T-cell (primary cell): ENCODE data around the gene CLK2. TPM values are rescaled to one million over a fixed set of nuclear protein-coding genes. Genes with fewer than 3 reads are reported as not detected.

Experiments
- ATAC-seq, 4 experiments: fragments of 200-7000 bp in 3 of 4; fragments of 150-1000 bp in 1 of 4; cut with Tn5 transposase; replicated peaks in 1 of 4; 1 replicate in 3 of 4; 2 replicates in 1 of 4; pipeline ENCODE4 v1.10.0; 2021; ENCODE audit warnings: moderate library complexity in 3 of 4, mild to moderate bottlenecking in 2 of 4, moderate number of reproducible peaks in 1 of 4
- CTCF ChIA-PET, 2 donors: fragments of 300-600 bp; sonication (Branson Sonifier 250); formaldehyde crosslinking; loops; one replicate each; lab custom pipeline; 2022; ENCODE audit warnings: antibody characterized with exemption in 2 of 2; lab: Charles Lee
- POLR2A ChIA-PET, 2 donors: fragments of 300-600 bp; sonication (Branson Sonifier 250); formaldehyde crosslinking; loops; one replicate each; lab custom pipeline; 2022; ENCODE audit warnings: antibody characterized with exemption in 2 of 2; lab: Charles Lee
- DNase-seq, 35 experiments: peaks; one replicate each; pipeline versions ENCODE4 v3.0.0 to v3.0.0-alpha.2; 2013 to 2023
- H3K27ac ChIP-seq: one replicate; pipeline ENCODE4 v1.5.1; 2013; ENCODE audit warnings: low read length
- H3K27me3 ChIP-seq, 2 experiments: replicated peaks in 1 of 2; 1 replicate in 1 of 2; 2 replicates in 1 of 2; pipeline versions ENCODE4 v1.6.1 to v1.7.0; 2013; ENCODE audit warnings: low read length in 1 of 2, mixed read lengths in 1 of 2; ENCODE audit not compliant: control insufficient read depth in 2 of 2, insufficient read depth in 2 of 2; ENCODE audit errors: extremely low read depth in 1 of 2
- H3K36me3 ChIP-seq, 2 donors: 1 replicate in 1 of 2; 2 replicates in 1 of 2; pipeline versions ENCODE4 v1.6.1 to v1.7.0; 2013; ENCODE audit warnings: low read length in 1 of 2; ENCODE audit not compliant: control insufficient read depth in 2 of 2, insufficient read depth in 1 of 2; ENCODE audit errors: extremely low read depth in 1 of 2
- H3K4me1 ChIP-seq, 2 experiments: 1 replicate in 1 of 2; 2 replicates in 1 of 2; pipeline versions ENCODE4 v1.6.1 to v1.7.0; 2013; ENCODE audit warnings: low read length in 2 of 2, mixed read lengths in 1 of 2; ENCODE audit not compliant: insufficient read depth in 2 of 2, control insufficient read depth in 1 of 2; ENCODE audit errors: extremely low read depth in 1 of 2
- H3K4me3 ChIP-seq, 2 donors: 1 replicate in 1 of 2; 2 replicates in 1 of 2; pipeline versions ENCODE4 v1.5.1 to v1.7.0; 2013; ENCODE audit warnings: mild to moderate bottlenecking in 2 of 2, low read length in 1 of 2, moderate library complexity in 1 of 2; ENCODE audit not compliant: control insufficient read depth in 1 of 2; ENCODE audit errors: extremely low read depth in 1 of 2
- H3K9me3 ChIP-seq: 2 replicates; pipeline ENCODE4 v1.7.0; 2013
- H3K27ac Mint-ChIP-seq, 2 donors: one replicate each; pipeline ENCODE4 v1.8.0; 2020 to 2021; ENCODE audit warnings: mild to moderate bottlenecking in 2 of 2, mixed read lengths in 2 of 2
- H3K27me3 Mint-ChIP-seq, 2 donors: one replicate each; pipeline ENCODE4 v1.8.0; 2021 to 2022; ENCODE audit warnings: mixed read lengths in 2 of 2
- H3K36me3 Mint-ChIP-seq: one replicate; pipeline ENCODE4 v1.8.0; 2021; ENCODE audit warnings: mixed read lengths
- H3K4me1 Mint-ChIP-seq, 3 donors: one replicate each; pipeline ENCODE4 v1.8.0; 2020 to 2022; ENCODE audit warnings: mixed read lengths in 3 of 3, mild to moderate bottlenecking in 1 of 3
- H3K4me3 Mint-ChIP-seq, 3 donors: one replicate each; pipeline ENCODE4 v1.8.0; 2020 to 2022; ENCODE audit warnings: mild to moderate bottlenecking in 3 of 3, mixed read lengths in 3 of 3, moderate library complexity in 3 of 3
- H3K9me3 Mint-ChIP-seq, 3 donors: one replicate each; pipeline ENCODE4 v1.8.0; 2020 to 2022; ENCODE audit warnings: mixed read lengths in 3 of 3
- WGBS: methylation state at CpG from one replicate; pipeline ENCODE4 v1.1.5; 2013; ENCODE audit warnings: missing lambda C conversion rate; ENCODE audit not compliant: insufficient coverage; 5-methylcytosine and 5-hydroxymethylcytosine counted together
- total RNA-seq, 35 experiments: library from RNA in 6 of 35; stranded (reverse) in 6 of 35; fragments of 120-200 nt in 1 of 35; gene quantifications; one replicate each; pipeline versions ENCODE4 v1.2.1 to v1.2.4 and lab custom pipeline; 2013 to 2026

CLK2 gene
- total RNA-seq, 5 donors from 2014 or later (not counting 1 experiment from before 2014, with no cell fraction given) = 76.4 to 123 (median 110) TPM

DNA sequence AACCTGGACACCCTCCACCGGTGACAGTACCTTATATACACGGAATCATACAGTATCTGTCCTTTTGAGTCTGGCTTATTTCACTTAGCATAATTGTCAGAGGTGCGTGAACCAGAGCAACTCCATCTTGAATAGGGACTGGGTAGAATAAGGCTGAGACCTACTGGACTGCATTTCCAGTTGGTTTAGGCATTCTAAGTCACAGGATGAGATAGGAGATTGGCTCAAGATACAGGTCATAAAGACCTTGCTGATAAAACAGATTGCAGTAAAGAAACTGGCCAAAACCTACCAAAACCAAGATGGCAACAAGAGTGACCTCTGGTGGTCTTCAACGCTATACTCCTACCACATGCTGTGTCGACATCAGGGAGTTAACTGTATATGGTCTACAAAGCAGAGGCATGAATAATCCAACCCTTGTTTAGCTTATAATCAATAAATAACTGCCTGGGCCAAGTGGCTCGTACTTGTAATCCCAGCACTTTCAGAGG is 34.0 kb upstream of the CLK2 start:
- Histone ChIP-seq H3K9me3 (no peaks in the 10 kb centered on the region), H3K27me3 (no peaks in the 10 kb centered on the region), H3K4me3 (no peak overlapping the region), H3K27ac (no peak overlapping the region), H3K4me1 (peaks cover 5 to 30% of the 10 kb centered on the region in 2 experiments), H3K36me3 (peaks cover 0 to 7% of the 10 kb centered on the region in 2 donors)
- 100% methylated on average over 2 of the region's 6 CpGs for WGBS
- POLR2A ChIA-PET = interaction anchor here in 1 of 2 donors (1.4 kb wide), 1 partner anchor 34 kb away, joined by 9 read pairs; the partner anchor contains the start of gene CLK2
- CTCF ChIA-PET = interaction anchor here (0.7 to 1.6 kb wide), 3 partner anchors 46 to 912 kb away, joined by 3 to 6 read pairs (median 4); no protein-coding TSS in a partner anchor
- H3K27ac Mint-ChIP-seq = peak overlapping the region; percentile 27 to 48
- H3K36me3 Mint-ChIP-seq = peaks cover 10% of the 10 kb centered on the region
- no peak overlapping the region for H3K4me3 Mint-ChIP-seq
- peaks cover 25 to 31% (median 30%) of the 10 kb centered on the region in 3 donors for H3K4me1 Mint-ChIP-seq
- peak in 1 of 35 experiments; percentile 38 for DNase-seq
- H3K27me3 Mint-ChIP-seq = no peaks in the 10 kb centered on the region
- H3K9me3 Mint-ChIP-seq = no peaks in the 10 kb centered on the region
- no peak for ATAC-seq

DNA sequence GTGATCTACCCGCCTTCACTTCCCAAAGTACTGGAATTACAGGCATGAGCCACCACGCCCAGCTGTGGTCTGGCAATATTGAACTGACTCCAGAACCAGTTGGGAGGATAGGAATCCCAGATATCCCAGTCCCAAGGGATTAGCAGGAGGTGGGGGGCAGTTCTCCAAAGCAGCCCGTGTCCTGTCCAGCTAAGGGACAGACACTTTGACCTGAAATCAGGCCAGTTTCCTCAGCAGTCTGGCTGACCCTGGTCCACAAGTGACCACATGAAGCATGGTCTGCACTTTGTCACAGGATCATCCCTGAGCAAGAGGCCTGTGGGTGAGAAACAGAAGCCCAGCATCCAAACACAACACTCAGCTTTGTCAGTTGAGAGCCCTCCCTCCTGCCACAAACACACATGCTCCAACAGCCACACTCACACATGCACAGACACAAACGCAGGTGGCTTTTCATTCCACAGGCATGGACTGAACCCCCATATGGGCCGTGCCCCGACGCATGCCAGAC is 32.6 kb upstream of the CLK2 start:
- Mint-ChIP-seq H3K9me3 (no peaks in the 10 kb centered on the region), H3K4me1 (peaks cover 19 to 26% (median 25%) of the 10 kb centered on the region in 3 donors), H3K27ac (peak overlapping the region in 1 of 2 donors; percentile 11), H3K27me3 (no peaks in the 10 kb centered on the region), H3K4me3 (peak overlapping the region in 1 of 3 donors; percentile 9), H3K36me3 (peaks cover 3% of the 10 kb centered on the region)
- Histone ChIP-seq H3K27me3 (peaks cover 0 to under 1% of the 10 kb centered on the region in 2 experiments), H3K4me3 (no peak overlapping the region), H3K27ac (no peak overlapping the region), H3K36me3 (peaks cover 0 to 4% of the 10 kb centered on the region in 2 donors), H3K4me1 (peaks cover 5 to 26% of the 10 kb centered on the region in 2 experiments), H3K9me3 (no peaks in the 10 kb centered on the region)
- DNase-seq (no peak), ATAC-seq (no peak)
- CTCF ChIA-PET = interaction anchor here in 1 of 2 donors (0.6 to 1.6 kb wide), 2 partner anchors 8 to 55 kb away, joined by 3 to 7 read pairs; no protein-coding TSS in a partner anchor
- 80% methylated on average over 5 of the region's 7 CpGs for WGBS
- POLR2A ChIA-PET = no interaction called here

DNA sequence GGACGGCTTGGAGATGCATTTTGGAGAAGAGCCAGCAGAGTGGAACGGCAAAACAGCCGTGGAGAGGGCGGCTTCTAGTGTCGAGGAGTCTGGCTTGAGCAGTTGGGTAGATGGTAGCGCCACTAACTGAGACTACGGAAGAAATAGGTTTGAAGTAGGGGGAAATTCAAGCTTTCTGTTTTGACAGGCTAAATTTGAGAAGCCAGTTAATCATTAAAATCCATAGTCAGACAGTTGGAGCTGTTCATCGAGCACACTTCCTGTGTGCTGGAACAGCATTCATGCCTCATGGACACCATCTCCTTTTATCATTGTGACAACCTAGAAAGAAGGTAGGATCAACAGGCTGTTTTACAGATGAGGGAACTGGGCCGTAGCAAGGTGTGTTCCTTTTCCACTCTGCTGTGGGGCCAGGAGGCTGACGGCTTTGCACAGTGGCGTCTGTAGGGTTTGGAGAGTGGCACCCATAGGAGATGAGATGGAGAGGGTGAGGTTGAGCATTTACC is 31.3 kb upstream of the CLK2 start:
- 93% methylated on average over 6 of the region's 11 CpGs for WGBS
- no peaks in the 10 kb centered on the region for H3K27me3 Mint-ChIP-seq

DNA sequence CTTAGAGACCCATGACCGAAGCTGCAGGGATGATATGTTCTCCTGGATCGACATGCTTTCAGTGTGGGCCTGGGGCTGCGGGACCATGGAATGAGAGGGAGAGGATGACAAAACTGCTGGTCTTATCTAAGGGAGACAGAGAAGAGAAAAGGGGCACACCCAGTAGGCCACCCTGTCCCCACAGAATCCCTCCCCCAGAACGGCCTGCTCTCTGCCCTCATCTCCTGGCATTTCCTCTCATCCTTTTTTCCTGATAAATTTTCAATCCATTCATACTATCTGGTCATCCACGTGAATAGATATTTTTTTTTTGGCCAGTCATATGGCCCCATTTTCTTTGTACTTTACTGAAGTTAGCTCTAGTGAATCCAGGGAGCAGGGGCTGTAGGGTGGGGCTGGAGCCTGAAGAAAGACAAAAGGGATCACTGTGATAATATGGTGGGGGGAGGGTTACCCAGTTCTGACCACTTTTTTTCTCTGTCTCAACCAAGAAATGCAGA is 28.1 kb upstream of the CLK2 start, which contains the start of gene PKLR:
PKLR (minus strand) TSS at position 97 of the 500 bp plus-strand sequence; CDS start at position 54, 43 bp downstream.
- H3K9me3 Mint-ChIP-seq = no peaks in the 10 kb centered on the region
- Histone ChIP-seq H3K36me3 (no peaks in the 10 kb centered on the region), H3K9me3 (no peaks in the 10 kb centered on the region), H3K27ac (no peak within 1 kb of the TSS), H3K4me1 (no peaks in the 10 kb centered on the region), H3K4me3 (no peak within 1 kb of the TSS), H3K27me3 (peaks cover 2 to 5% of the 10 kb centered on the region in 2 experiments)
- POLR2A ChIA-PET = interaction anchor here in 1 of 2 donors (0.6 kb wide), 1 partner anchor 33 kb away, joined by 3 read pairs; no protein-coding TSS in a partner anchor
- ATAC-seq (no peak), DNase-seq (no peak)
- H3K4me3 Mint-ChIP-seq = no peak within 1 kb of the TSS
- H3K27me3 Mint-ChIP-seq = peaks cover 11 to 14% of the 10 kb centered on the region in 2 donors
- 80% methylated on average over 2 of the region's 5 CpGs for WGBS
- H3K27ac Mint-ChIP-seq = no peak within 1 kb of the TSS
- CTCF ChIA-PET = no interaction called here
- H3K4me1 Mint-ChIP-seq = no peaks in the 10 kb centered on the region
- H3K36me3 Mint-ChIP-seq = no peaks in the 10 kb centered on the region

More for the DNA sequence above, 31.3 kb upstream of the CLK2 start:
- H3K36me3 ChIP-seq = no peaks in the 10 kb centered on the region
- peaks cover 3 to 15% of the 10 kb centered on the region in 2 experiments for H3K4me1 ChIP-seq
- ChIA-PET CTCF (no interaction called here), POLR2A (no interaction called here)
- H3K27ac ChIP-seq = no peak overlapping the region
- peaks cover 0 to 4% of the 10 kb centered on the region in 2 experiments for H3K27me3 ChIP-seq
- no peak for ATAC-seq
- no peak for DNase-seq
- no peak overlapping the region for H3K4me3 ChIP-seq
- H3K36me3 Mint-ChIP-seq = no peaks in the 10 kb centered on the region
- no peaks in the 10 kb centered on the region for H3K9me3 ChIP-seq
- no peak overlapping the region for H3K27ac Mint-ChIP-seq
- H3K4me3 Mint-ChIP-seq = no peak overlapping the region
- H3K9me3 Mint-ChIP-seq = no peaks in the 10 kb centered on the region
- H3K4me1 Mint-ChIP-seq = peaks cover 11 to 15% (median 13%) of the 10 kb centered on the region in 3 donors

DNA sequence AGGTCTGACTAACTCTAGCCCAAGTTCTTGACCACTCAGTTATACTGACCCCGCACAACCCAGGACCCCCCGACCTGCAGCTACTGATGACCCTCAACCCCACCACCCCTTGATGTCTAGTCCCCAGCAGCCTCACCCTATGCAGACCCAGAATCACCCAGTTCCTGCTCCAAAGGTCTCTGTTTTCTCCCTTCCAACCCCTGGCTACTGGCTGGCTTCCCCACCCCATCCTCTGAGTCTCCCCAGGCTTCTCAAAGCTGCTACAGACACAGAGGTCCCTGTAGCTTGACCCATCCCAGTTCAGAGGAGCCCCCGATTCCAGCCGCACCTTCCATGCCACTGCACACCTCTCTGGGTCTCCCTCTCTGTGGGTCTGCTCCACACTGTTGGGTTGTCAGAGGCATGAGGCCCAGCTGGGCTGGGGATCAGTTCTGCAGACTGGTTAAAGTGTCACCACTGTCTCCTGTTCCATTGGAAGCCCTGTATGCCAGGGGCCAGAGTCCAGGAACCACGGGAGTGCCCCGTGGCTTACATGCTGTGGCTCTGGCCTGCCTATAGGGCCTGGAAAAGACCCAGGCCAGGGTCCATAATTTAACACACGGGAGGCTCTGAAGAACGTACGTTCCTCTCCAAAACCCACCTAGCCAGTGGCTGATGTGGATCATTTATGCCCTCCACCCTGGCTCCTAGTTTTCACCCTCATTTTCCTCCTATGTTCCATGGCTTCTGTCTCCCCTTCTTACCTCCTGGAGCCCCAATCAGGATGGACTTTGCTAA is 27.4 kb upstream of the CLK2 start:
- H3K27ac Mint-ChIP-seq = no peak overlapping the region

DNA sequence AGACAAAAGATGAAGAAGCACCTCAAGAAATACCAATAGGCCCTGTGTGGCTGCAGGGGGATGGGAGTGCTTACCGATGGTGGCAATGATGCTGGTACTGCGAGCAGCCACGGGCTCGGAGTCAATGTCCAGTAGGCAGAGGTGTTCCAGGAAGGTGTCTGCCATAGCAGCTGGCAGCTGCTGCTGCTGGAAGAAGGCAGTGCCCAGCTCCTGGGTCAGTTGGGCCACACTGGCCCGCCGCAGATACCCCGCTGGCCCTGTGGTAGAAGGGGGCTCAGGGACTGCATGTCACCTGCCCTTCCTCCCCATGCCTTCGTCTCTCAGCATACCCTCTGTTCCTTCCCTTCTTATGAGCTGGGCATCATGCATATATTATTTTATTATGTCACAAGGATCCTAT is 26.7 kb upstream of the CLK2 start:
- H3K4me1 Mint-ChIP-seq = peaks cover 0 to 3% (median under 1%) of the 10 kb centered on the region in 3 donors

More for the DNA sequence above, 27.4 kb upstream of the CLK2 start:
- no peak for ATAC-seq
- Histone ChIP-seq H3K27me3 (peaks cover 2 to 12% of the 10 kb centered on the region in 2 experiments), H3K36me3 (no peaks in the 10 kb centered on the region), H3K27ac (no peak overlapping the region), H3K9me3 (no peaks in the 10 kb centered on the region), H3K4me1 (no peaks in the 10 kb centered on the region), H3K4me3 (no peak overlapping the region)
- H3K4me1 Mint-ChIP-seq = peaks cover 0 to under 1% (median 0%) of the 10 kb centered on the region in 3 donors
- POLR2A ChIA-PET = no interaction called here
- WGBS = 83% methylated on average over 9 of the region's 9 CpGs
- DNase-seq = no peak
- no peak overlapping the region for H3K4me3 Mint-ChIP-seq
- CTCF ChIA-PET = no interaction called here
- H3K9me3 Mint-ChIP-seq = no peaks in the 10 kb centered on the region
- H3K27me3 Mint-ChIP-seq = peaks cover 18 to 19% of the 10 kb centered on the region in 2 donors
- no peaks in the 10 kb centered on the region for H3K36me3 Mint-ChIP-seq

More for the DNA sequence above, 26.7 kb upstream of the CLK2 start:
- no peaks in the 10 kb centered on the region for H3K9me3 Mint-ChIP-seq
- Histone ChIP-seq H3K36me3 (no peaks in the 10 kb centered on the region), H3K4me1 (peaks cover 0 to 4% of the 10 kb centered on the region in 2 experiments), H3K4me3 (no peak overlapping the region), H3K9me3 (no peaks in the 10 kb centered on the region), H3K27ac (no peak overlapping the region), H3K27me3 (peaks cover 2 to 19% of the 10 kb centered on the region in 2 experiments)
- H3K27me3 Mint-ChIP-seq = peaks cover 21 to 22% of the 10 kb centered on the region in 2 donors
- ATAC-seq = no peak
- H3K4me3 Mint-ChIP-seq = no peak overlapping the region
- H3K27ac Mint-ChIP-seq = no peak overlapping the region
- H3K36me3 Mint-ChIP-seq = no peaks in the 10 kb centered on the region
- POLR2A ChIA-PET = interaction anchor here in 1 of 2 donors (0.6 kb wide), 1 partner anchor 22 kb away, joined by 4 read pairs; no protein-coding TSS in a partner anchor
- 96% methylated on average over 4 of the region's 8 CpGs for WGBS
- DNase-seq = no peak
- CTCF ChIA-PET = interaction anchor here in 1 of 2 donors (0.5 kb wide), 1 partner anchor 10 kb away, joined by 3 read pairs; no protein-coding TSS in a partner anchor
